Measurements from ENCODE around the gene KLHDC4. TPM values are rescaled to one million over a fixed set of nuclear protein-coding genes. Genes with fewer than 3 reads are reported as not detected.

KLHDC4 gene
- total and polyA plus RNA-seq, 2 donors (not counting 1 experiment from before 2014, with no cell fraction given): 51.3 to 90.8 TPM

DNA sequence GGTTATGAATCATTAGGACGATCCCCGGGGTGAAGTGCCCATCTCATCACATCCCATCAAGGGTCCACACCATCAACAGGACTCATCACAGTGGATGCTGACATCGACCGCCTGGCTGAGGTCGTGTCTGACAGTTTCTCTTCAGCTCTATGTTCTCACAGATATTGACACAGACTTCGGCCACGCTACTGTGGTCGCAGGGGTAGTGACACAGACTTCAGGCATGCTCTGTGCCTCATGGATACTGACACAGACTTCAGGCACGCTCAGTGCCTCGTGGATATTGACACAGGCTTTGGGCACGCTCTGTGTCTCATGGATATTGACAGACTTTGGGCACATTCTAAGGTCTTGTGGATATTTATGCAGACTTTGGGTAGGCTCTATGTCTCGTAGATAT, 50.1 kb downstream of the KLHDC4 start:
- H3K4me2 ChIP-seq (replicated peaks; ENCODE audit: low read depth, low read length, poor library complexity, severe bottlenecking): no peak overlapping the region
- Mint-ChIP-seq H3K27me3 (no peaks in the 10 kb centered on the region), H3K27ac (no peak overlapping the region), H3K9me3 (ENCODE audit: insufficient read depth) (no peaks in the 10 kb centered on the region), H3K4me3 (no peak overlapping the region), H3K4me1 (peaks cover 10% of the 10 kb centered on the region)
- POLR2A ChIA-PET: no interaction called here
- no peak overlapping the region for H3K4me3 ChIP-seq (ENCODE audit: control extremely low read depth in 1 of 5, extremely low read depth in 1 of 5, insufficient read depth in 1 of 5, low read depth in 2 of 5, low read length in 4 of 5)
- H3K4me1 ChIP-seq (ENCODE audit: control insufficient read depth in 2 of 2, insufficient read depth in 2 of 2, low read length in 2 of 2): peaks cover 6 to 9% of the 10 kb centered on the region in 2 donors
- intact Hi-C loops (cut with micrococcal nuclease): no loop called here
- peaks cover 0 to 66% of the 10 kb centered on the region in 2 experiments for H3K36me3 ChIP-seq (replicated peaks in 1 of 2; ENCODE audit: control extremely low read depth in 1 of 2, control insufficient read depth in 1 of 2, extremely low read depth in 1 of 2, insufficient read depth in 2 of 2, low read length in 1 of 2)
- no peak overlapping the region for H2AFZ ChIP-seq (ENCODE audit: insufficient read depth, low read depth, low read length, poor library complexity, severe bottlenecking)
- H3K9ac ChIP-seq (ENCODE audit: low read length): no peak overlapping the region
- peaks cover 7% of the 10 kb centered on the region for H3K79me2 ChIP-seq (ENCODE audit: control insufficient read depth, insufficient read depth, low read length)
- no peak for ATAC-seq (ENCODE audit: low read depth)
- WGBS (ENCODE audit: insufficient coverage): 99% methylated on average over 12 of the region's 12 CpGs
- H3K27ac ChIP-seq (ENCODE audit: low read length in 2 of 2): no peak overlapping the region
- CTCF ChIA-PET: no interaction called here
- no peaks in the 10 kb centered on the region for H3K9me3 ChIP-seq (ENCODE audit: control extremely low read depth in 1 of 3, control insufficient read depth in 2 of 3, insufficient read depth in 1 of 3, low read length in 2 of 3)
- H3K27me3 ChIP-seq (replicated peaks in 1 of 4; ENCODE audit: control extremely low read depth in 1 of 4, control insufficient read depth in 3 of 4, insufficient read depth in 4 of 4, low read length in 3 of 4): no peaks in the 10 kb centered on the region
- H4K20me1 ChIP-seq (ENCODE audit: control insufficient read depth, insufficient read depth, low read length, poor library complexity, severe bottlenecking): peaks cover 3% of the 10 kb centered on the region
- DNase-seq: no peak
- TF ChIP-seq EZH2 (IDR thresholded peaks at IDR 0.05; ENCODE audit: borderline replicate concordance, insufficient read depth, low read depth, low read length, poor library complexity, severe bottlenecking): no peak
- TF ChIP-seq, protein P1, sequence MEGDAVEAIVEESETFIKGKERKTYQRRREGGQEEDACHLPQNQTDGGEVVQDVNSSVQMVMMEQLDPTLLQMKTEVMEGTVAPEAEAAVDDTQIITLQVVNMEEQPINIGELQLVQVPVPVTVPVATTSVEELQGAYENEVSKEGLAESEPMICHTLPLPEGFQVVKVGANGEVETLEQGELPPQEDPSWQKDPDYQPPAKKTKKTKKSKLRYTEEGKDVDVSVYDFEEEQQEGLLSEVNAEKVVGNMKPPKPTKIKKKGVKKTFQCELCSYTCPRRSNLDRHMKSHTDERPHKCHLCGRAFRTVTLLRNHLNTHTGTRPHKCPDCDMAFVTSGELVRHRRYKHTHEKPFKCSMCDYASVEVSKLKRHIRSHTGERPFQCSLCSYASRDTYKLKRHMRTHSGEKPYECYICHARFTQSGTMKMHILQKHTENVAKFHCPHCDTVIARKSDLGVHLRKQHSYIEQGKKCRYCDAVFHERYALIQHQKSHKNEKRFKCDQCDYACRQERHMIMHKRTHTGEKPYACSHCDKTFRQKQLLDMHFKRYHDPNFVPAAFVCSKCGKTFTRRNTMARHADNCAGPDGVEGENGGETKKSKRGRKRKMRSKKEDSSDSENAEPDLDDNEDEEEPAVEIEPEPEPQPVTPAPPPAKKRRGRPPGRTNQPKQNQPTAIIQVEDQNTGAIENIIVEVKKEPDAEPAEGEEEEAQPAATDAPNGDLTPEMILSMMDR (IDR thresholded peaks at IDR 0.05): no peak

DNA sequence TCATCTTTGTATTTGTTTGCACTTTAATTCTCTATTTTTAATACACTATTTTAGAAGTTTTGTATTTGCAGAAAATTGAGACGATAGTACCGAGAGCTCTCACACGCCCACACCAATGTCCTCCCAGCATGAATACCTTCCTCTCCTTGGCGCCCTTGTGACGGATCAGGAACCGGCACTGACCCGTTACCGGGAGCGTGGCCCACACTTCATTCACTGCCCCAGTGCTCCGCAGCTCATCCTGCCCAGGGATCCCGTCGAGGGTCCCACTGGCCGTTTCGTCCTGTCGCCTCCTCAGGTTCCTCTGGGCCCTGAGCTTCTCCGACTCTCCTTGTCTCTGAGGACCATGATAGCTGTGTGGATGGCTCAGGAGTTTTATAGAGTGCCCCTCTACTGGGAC, 50.6 kb downstream of the KLHDC4 start:
- TF ChIP-seq, protein P1 (IDR thresholded peaks at IDR 0.05): no peak
- no peak for TF ChIP-seq EZH2 (IDR thresholded peaks at IDR 0.05; ENCODE audit: borderline replicate concordance, insufficient read depth, low read depth, low read length, poor library complexity, severe bottlenecking)
- H2AFZ ChIP-seq (ENCODE audit: insufficient read depth, low read depth, low read length, poor library complexity, severe bottlenecking): no peak overlapping the region
- H3K9ac ChIP-seq (ENCODE audit: low read length): no peak overlapping the region
- DNase-seq (no peak), ATAC-seq (ENCODE audit: low read depth) (no peak)
- no peak overlapping the region for H3K4me2 ChIP-seq (replicated peaks; ENCODE audit: low read depth, low read length, poor library complexity, severe bottlenecking)
- WGBS (ENCODE audit: insufficient coverage): 96% methylated on average over 15 of the region's 16 CpGs
- H3K79me2 ChIP-seq (ENCODE audit: control insufficient read depth, insufficient read depth, low read length): peaks cover 3% of the 10 kb centered on the region
- ChIA-PET CTCF (interaction anchor here (1.2 kb wide), 1 partner anchor 13 kb away, joined by 3 read pairs; no protein-coding TSS in a partner anchor), POLR2A (no interaction called here)
- H3K27me3 Mint-ChIP-seq: no peaks in the 10 kb centered on the region
- H3K36me3 ChIP-seq (replicated peaks in 1 of 2; ENCODE audit: control extremely low read depth in 1 of 2, control insufficient read depth in 1 of 2, extremely low read depth in 1 of 2, insufficient read depth in 2 of 2, low read length in 1 of 2): peaks cover 0 to 66% of the 10 kb centered on the region in 2 experiments
- intact Hi-C loops (cut with micrococcal nuclease): no loop called here
- no peaks in the 10 kb centered on the region for H3K9me3 Mint-ChIP-seq (ENCODE audit: insufficient read depth)
- peaks cover 6 to 9% of the 10 kb centered on the region in 2 donors for H3K4me1 ChIP-seq (ENCODE audit: control insufficient read depth in 2 of 2, insufficient read depth in 2 of 2, low read length in 2 of 2)
- H3K27ac ChIP-seq (ENCODE audit: low read length in 2 of 2): no peak overlapping the region
- H3K4me3 Mint-ChIP-seq: no peak overlapping the region
- H3K9me3 ChIP-seq (ENCODE audit: control extremely low read depth in 1 of 3, control insufficient read depth in 2 of 3, insufficient read depth in 1 of 3, low read length in 2 of 3): no peaks in the 10 kb centered on the region
- no peak overlapping the region for H3K4me3 ChIP-seq (ENCODE audit: control extremely low read depth in 1 of 5, extremely low read depth in 1 of 5, insufficient read depth in 1 of 5, low read depth in 2 of 5, low read length in 4 of 5)
- no peak overlapping the region for H3K27ac Mint-ChIP-seq
- no peaks in the 10 kb centered on the region for H4K20me1 ChIP-seq (ENCODE audit: control insufficient read depth, insufficient read depth, low read length, poor library complexity, severe bottlenecking)
- no peaks in the 10 kb centered on the region for H3K27me3 ChIP-seq (replicated peaks in 1 of 4; ENCODE audit: control extremely low read depth in 1 of 4, control insufficient read depth in 3 of 4, insufficient read depth in 4 of 4, low read length in 3 of 4)
- peaks cover 10% of the 10 kb centered on the region for H3K4me1 Mint-ChIP-seq

Measured in B cell (primary cell).